Measurements from ENCODE around the gene RICTOR. TPM values are rescaled to one million over a fixed set of nuclear protein-coding genes. Genes with fewer than 3 reads are reported as not detected.

The RICTOR gene
- total RNA-seq, 4 donors from 2014 or later: 47.8 to 87.5 (median 51.2) TPM

DNA sequence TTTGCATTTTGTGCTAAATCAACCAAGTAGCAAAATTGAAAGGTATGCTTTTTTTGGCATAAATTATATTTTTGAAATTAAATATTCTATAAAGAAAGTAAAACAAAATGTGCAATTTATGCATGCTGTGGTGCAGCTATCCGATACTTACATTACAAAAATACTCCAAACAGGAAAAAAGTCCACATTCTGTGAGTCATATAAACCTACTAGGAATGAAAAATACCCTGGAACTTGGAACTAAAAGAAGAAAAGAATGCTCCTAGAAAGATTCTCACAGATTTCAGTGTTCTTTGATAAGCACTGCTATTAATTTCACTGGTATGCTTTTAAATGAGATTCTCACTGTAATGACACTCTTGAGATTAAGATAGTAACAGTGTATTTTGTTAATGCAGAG is 135.8 kb downstream of the RICTOR start:
- Histone ChIP-seq H3K4me1 (no peaks in the 10 kb centered on the region), H3K27me3 (no peaks in the 10 kb centered on the region), H3K9me3 (no peaks in the 10 kb centered on the region), H3K4me3 (replicated peaks in 1 of 3) (no peak overlapping the region), H3K27ac (no peak overlapping the region), H3K36me3 (peaks cover 19 to 26% of the 10 kb centered on the region in 2 donors)
- no peak for DNase-seq
- intact Hi-C loops (cut with DNase I): no loop called here
- 77 to 81% methylated on average over 1 of the region's 1 CpG for WGBS, 2 donors
- no peak for TF ChIP-seq POLR2A (IDR thresholded peaks at IDR 0.05)
- TF ChIP-seq, protein P1, sequence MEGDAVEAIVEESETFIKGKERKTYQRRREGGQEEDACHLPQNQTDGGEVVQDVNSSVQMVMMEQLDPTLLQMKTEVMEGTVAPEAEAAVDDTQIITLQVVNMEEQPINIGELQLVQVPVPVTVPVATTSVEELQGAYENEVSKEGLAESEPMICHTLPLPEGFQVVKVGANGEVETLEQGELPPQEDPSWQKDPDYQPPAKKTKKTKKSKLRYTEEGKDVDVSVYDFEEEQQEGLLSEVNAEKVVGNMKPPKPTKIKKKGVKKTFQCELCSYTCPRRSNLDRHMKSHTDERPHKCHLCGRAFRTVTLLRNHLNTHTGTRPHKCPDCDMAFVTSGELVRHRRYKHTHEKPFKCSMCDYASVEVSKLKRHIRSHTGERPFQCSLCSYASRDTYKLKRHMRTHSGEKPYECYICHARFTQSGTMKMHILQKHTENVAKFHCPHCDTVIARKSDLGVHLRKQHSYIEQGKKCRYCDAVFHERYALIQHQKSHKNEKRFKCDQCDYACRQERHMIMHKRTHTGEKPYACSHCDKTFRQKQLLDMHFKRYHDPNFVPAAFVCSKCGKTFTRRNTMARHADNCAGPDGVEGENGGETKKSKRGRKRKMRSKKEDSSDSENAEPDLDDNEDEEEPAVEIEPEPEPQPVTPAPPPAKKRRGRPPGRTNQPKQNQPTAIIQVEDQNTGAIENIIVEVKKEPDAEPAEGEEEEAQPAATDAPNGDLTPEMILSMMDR (IDR thresholded peaks at IDR 0.05): no peak

DNA sequence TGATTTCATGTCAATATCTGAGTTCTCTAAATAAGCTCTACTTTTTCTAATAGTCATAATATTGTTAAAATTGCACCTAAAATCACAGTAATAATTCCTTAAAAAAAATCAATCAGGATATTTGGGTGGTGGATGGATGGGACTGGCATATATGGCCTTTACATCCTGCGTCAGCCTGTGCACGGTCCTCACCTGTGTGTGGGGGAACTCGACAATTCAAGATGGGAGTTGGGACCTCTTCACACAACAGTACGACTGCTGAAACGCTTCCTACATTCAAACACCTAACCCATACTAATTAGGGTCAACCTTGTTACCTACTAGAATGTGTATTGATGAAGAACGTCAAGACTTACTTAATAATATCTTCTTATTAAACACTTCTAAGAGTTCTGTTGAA is 137.9 kb downstream of the RICTOR start:
- no peaks in the 10 kb centered on the region for H3K27me3 ChIP-seq
- DNase-seq: no peak
- 94 to 95% methylated on average over 6 of the region's 6 CpGs for WGBS, 2 donors
- no peaks in the 10 kb centered on the region for H3K9me3 ChIP-seq
- intact Hi-C loops (cut with DNase I): no loop called here
- peaks cover 10 to 21% of the 10 kb centered on the region in 2 donors for H3K36me3 ChIP-seq
- TF ChIP-seq, protein P1 (IDR thresholded peaks at IDR 0.05): no peak
- TF ChIP-seq POLR2A (IDR thresholded peaks at IDR 0.05): no peak
- H3K27ac ChIP-seq: no peak overlapping the region
- no peaks in the 10 kb centered on the region for H3K4me1 ChIP-seq
- H3K4me3 ChIP-seq (replicated peaks in 1 of 3): no peak overlapping the region

DNA sequence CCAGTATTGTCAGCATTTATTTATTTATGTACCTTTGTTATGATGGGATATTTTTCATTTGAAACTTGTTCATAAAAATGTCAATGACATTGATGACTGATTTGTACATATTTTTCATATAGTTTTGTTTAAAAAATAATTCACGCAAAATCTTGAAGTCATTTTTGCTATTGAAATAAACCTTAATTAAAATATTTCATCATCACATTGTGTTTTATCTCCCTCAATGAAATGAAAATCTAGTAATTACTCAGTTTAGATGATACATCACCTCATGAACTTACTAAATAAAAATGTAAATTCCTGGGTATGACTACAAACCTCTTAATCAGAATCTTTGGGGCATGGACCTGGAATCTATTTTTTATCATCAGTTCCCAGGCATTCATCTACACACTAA is 138.8 kb downstream of the RICTOR start:
- TF ChIP-seq, protein P1 (IDR thresholded peaks at IDR 0.05): no peak
- no peak for TF ChIP-seq POLR2A (IDR thresholded peaks at IDR 0.05)
- H3K27me3 ChIP-seq: no peaks in the 10 kb centered on the region
- intact Hi-C loops (cut with DNase I): no loop called here
- DNase-seq: no peak
- WGBS, 2 donors: 3 to 43% methylated on average over 1 of the region's 1 CpG
- no peak overlapping the region for H3K4me3 ChIP-seq (replicated peaks in 1 of 3)
- peaks cover 8 to 21% of the 10 kb centered on the region in 2 donors for H3K36me3 ChIP-seq
- H3K4me1 ChIP-seq: no peaks in the 10 kb centered on the region
- no peak overlapping the region for H3K27ac ChIP-seq
- no peaks in the 10 kb centered on the region for H3K9me3 ChIP-seq

DNA sequence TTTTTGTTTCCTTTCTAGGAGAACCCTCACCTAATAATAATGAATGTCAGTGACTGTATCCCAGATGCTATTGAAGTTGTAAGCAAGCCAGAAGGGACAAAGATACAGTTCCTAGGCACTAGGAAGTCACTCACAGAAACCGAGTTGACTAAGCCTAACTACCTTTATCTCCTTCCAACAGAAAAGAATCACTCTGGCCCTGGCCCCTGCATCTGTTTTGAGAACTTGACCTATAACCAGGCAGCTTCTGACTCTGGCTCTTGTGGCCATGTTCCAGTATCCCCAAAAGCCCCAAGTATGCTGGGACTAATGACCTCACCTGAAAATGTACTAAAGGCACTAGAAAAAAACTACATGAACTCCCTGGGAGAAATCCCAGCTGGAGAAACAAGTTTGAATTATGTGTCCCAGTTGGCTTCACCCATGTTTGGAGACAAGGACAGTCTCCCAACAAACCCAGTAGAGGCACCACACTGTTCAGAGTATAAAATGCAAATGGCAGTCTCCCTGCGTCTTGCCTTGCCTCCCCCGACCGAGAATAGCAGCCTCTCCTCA is 141.3 kb downstream of the RICTOR start:
- no peak for DNase-seq
- Histone ChIP-seq H3K9me3 (no peaks in the 10 kb centered on the region), H3K27me3 (no peaks in the 10 kb centered on the region), H3K36me3 (peaks cover 5 to 21% of the 10 kb centered on the region in 2 donors), H3K4me3 (replicated peaks in 1 of 3) (no peak overlapping the region), H3K27ac (no peak overlapping the region), H3K4me1 (no peaks in the 10 kb centered on the region)
- WGBS, 2 donors: 87 to 90% methylated on average over 4 of the region's 4 CpGs
- TF ChIP-seq, protein P1 (IDR thresholded peaks at IDR 0.05): no peak
- TF ChIP-seq POLR2A (IDR thresholded peaks at IDR 0.05): no peak
- intact Hi-C loops (cut with DNase I): no loop called here

DNA sequence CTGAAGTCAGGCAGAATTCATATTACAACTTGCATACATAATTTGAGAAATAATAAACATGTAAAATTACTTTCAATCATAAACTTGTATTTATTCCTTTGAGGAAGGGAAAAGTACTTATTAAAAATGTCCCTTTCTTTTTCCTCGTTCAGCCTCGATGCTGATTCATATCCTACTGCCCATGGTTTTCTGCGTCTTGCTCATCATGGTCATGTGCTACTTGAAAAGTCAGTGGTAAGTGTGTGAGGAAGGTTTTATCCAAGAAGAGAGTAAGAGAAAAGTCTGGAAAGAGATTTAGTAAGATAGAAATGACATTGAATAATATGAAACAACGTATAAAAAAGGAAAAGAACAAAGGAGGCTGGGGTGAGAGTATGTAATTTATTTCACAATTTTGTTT is 142.5 kb downstream of the RICTOR start:
- TF ChIP-seq, protein P1 (IDR thresholded peaks at IDR 0.05): no peak
- no peak for TF ChIP-seq POLR2A (IDR thresholded peaks at IDR 0.05)
- no peaks in the 10 kb centered on the region for H3K4me1 ChIP-seq
- DNase-seq: no peak
- no peak overlapping the region for H3K4me3 ChIP-seq (replicated peaks in 1 of 3)
- H3K27ac ChIP-seq: no peak overlapping the region
- no peaks in the 10 kb centered on the region for H3K9me3 ChIP-seq
- intact Hi-C loops (cut with DNase I): no loop called here
- H3K36me3 ChIP-seq: peaks cover 5 to 21% of the 10 kb centered on the region in 2 donors
- 86 to 91% methylated on average over 4 of the region's 4 CpGs for WGBS, 2 donors
- H3K27me3 ChIP-seq: no peaks in the 10 kb centered on the region
